Hepatocyte (in vitro differentiated cells): ENCODE results near the gene CLIP2. TPM values are rescaled to one million over a fixed set of nuclear protein-coding genes. Genes with fewer than 3 reads are reported as not detected.
"Not testable (repeated sequence)": the region's sequence is repeated elsewhere in the genome, so short reads cannot be mapped to it uniquely, and the experiment has no call there.

Source experiments
- DNase-seq: peaks from one replicate; pipeline ENCODE4 v3.0.0-alpha.2; 2016; ENCODE audit warnings: low spot score
- H2AFZ ChIP-seq: fragments of 200-600 bp; sonication (generic); 2 replicates; pipeline ENCODE4 v1.6.0; 2016; ENCODE audit warnings: antibody characterized with exemption, mild to moderate bottlenecking
- H3K27ac ChIP-seq: fragments of 200-600 bp; sonication (generic); 2 replicates; pipeline ENCODE4 v1.5.1; 2016; ENCODE audit warnings: mild to moderate bottlenecking
- H3K27me3 ChIP-seq: fragments of 200-600 bp; sonication (generic); 2 replicates; pipeline ENCODE4 v1.6.1; 2016
- H3K36me3 ChIP-seq: fragments of 200-600 bp; sonication (generic); replicated peaks from 2 replicates; pipeline ENCODE4 v1.5.1; 2016; ENCODE audit warnings: low read depth; ENCODE audit not compliant: insufficient read depth
- H3K4me1 ChIP-seq: fragments of 200-600 bp; sonication (generic); 2 replicates; pipeline ENCODE4 v1.5.1; 2016; ENCODE audit warnings: mild to moderate bottlenecking, moderate library complexity; ENCODE audit not compliant: insufficient read depth
- H3K4me2 ChIP-seq: fragments of 200-600 bp; sonication (generic); 2 replicates; pipeline ENCODE4 v1.6.0; 2016
- H3K4me3 ChIP-seq: fragments of 200-600 bp; sonication (generic); 2 replicates; pipeline ENCODE4 v1.5.1; 2016; ENCODE audit warnings: mild to moderate bottlenecking
- H3K79me2 ChIP-seq: fragments of 200-600 bp; sonication (generic); 2 replicates; pipeline ENCODE4 v1.6.0; 2017; ENCODE audit warnings: mild to moderate bottlenecking
- H3K9me2 ChIP-seq: fragments of 200-600 bp; sonication (generic); replicated peaks from 2 replicates; pipeline ENCODE4 v1.6.0; 2017; ENCODE audit warnings: mild to moderate bottlenecking; ENCODE audit not compliant: insufficient read depth
- H3K9me3 ChIP-seq: fragments of 200-600 bp; sonication (generic); 2 replicates; pipeline ENCODE4 v1.5.1; 2016; ENCODE audit warnings: low read depth, mild to moderate bottlenecking
- H4K20me1 ChIP-seq: fragments of 200-600 bp; sonication (generic); 2 replicates; pipeline ENCODE4 v1.6.0; 2016; ENCODE audit warnings: mild to moderate bottlenecking; ENCODE audit not compliant: insufficient read depth, poor library complexity, severe bottlenecking
- CTCF ChIP-seq: fragments of 200-600 bp; sonication (generic); IDR thresholded peaks from 2 replicates; pipeline ENCODE4 v1.5.1; 2016; ENCODE audit warnings: antibody characterized with exemption, mild to moderate bottlenecking; ENCODE audit not compliant: poor library complexity
- EZH2 ChIP-seq: fragments of 200-600 bp; sonication (generic); IDR thresholded peaks from 2 replicates; pipeline ENCODE4 v1.6.1; 2016; ENCODE audit warnings: antibody characterized with exemption, mild to moderate bottlenecking, borderline replicate concordance
- EZH2phosphoT487 ChIP-seq: fragments of 200-600 bp; sonication (generic); IDR thresholded peaks from one replicate; pipeline ENCODE4 v1.6.1; 2018; ENCODE audit warnings: antibody characterized with exemption, mild to moderate bottlenecking, low read depth, moderate library complexity; ENCODE audit not compliant: unreplicated experiment, severe bottlenecking
- WGBS: methylation state at CpG from one replicate; pipeline ENCODE4 v1.1.6; 2016; ENCODE audit warnings: low lambda C conversion rate; ENCODE audit errors: missing lambda C conversion rate; 5-methylcytosine and 5-hydroxymethylcytosine counted together
- polyA plus RNA-seq: library from polyadenylated mRNA; unstranded; fragments of >200 nt; fragmentation: Nextera tagmentation; extraction: Ambion mirVana; gene quantifications from 2 replicates; pipeline ENCODE4 v1.2.1, GENCODE V29; 2016
- total RNA-seq: library from RNA; depleted of rRNA; stranded (reverse); fragments of >200 nt; gene quantifications from 2 replicates; pipeline ENCODE4 v1.2.3, GENCODE V29; 2014

The CLIP2 gene
- total and polyA plus RNA-seq, 2 experiments from 2014 or later, result 17.9 to 28.5 TPM

DNA sequence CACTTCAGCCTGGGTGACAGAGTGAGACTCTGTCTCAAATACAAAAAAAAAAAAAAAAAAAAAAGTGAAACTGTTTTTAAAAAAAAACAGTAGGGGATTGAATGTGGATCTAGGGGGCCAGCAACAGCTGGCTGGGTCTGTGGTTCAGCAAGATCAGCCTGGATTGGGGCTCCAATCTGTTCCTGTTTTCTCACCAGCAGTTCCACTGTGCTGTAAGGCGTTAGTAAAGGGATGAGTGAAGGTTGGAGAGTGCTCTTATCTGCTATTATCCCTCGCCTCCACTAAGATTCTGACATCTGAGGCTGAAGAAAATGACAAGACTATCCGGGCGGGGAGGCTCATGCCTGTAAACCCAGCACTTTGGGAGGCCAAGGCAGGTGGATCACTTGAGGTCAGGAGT is 122.8 kb downstream of the CLIP2 start:
- H4K20me1 ChIP-seq, result no peaks in the 10 kb centered on the region
- no peaks in the 10 kb centered on the region for H3K9me3 ChIP-seq
- no peak for DNase-seq
- H3K27ac ChIP-seq, result no peak overlapping the region
- no peak overlapping the region for H3K4me3 ChIP-seq
- no peaks in the 10 kb centered on the region for H3K79me2 ChIP-seq
- no peak for TF ChIP-seq EZH2
- no peak for TF ChIP-seq CTCF
- TF ChIP-seq EZH2phosphoT487, result no peak
- H3K27me3 ChIP-seq, result no peaks in the 10 kb centered on the region
- H3K36me3 ChIP-seq, result no peaks in the 10 kb centered on the region
- no peak overlapping the region for H3K4me2 ChIP-seq
- H3K4me1 ChIP-seq, result no peaks in the 10 kb centered on the region
- H2AFZ ChIP-seq, result no peak overlapping the region
- no peaks in the 10 kb centered on the region for H3K9me2 ChIP-seq
- WGBS, result 42% methylated on average over 4 of the region's 4 CpGs

DNA sequence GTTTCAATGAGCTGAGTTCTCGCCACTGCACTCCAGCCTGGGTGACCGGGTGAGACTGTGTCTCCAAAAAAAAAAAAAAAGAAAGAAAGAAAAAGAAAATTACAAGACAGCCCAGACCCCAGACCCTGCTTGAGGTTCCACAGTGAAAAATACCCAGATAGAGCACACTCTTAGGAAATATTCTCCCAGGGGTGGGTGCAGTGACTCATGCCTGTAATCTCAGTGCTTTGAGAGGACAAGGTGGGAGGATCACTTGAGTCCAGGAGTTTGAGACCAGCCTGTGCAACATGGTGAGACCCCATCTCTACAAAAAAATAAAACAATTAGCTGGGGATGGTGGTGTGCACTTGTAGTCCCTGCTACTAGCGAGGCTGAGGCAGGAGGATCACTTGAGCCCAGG is 123.4 kb downstream of the CLIP2 start:
- Histone ChIP-seq H3K4me2 (no peak overlapping the region), H4K20me1 (no peaks in the 10 kb centered on the region), H3K4me3 (no peak overlapping the region), H3K27me3 (no peaks in the 10 kb centered on the region), H3K9me2 (no peaks in the 10 kb centered on the region), H3K27ac (no peak overlapping the region), H3K79me2 (no peaks in the 10 kb centered on the region), H3K9me3 (no peaks in the 10 kb centered on the region), H3K4me1 (no peaks in the 10 kb centered on the region), H2AFZ (no peak overlapping the region), H3K36me3 (no peaks in the 10 kb centered on the region)
- no peak for DNase-seq
- 95% methylated on average over 3 of the region's 3 CpGs for WGBS
- no peak for TF ChIP-seq CTCF
- no peak for TF ChIP-seq EZH2
- TF ChIP-seq EZH2phosphoT487, result no peak

- not testable (repeated sequence) for H3K9me3 ChIP-seq, H2AFZ ChIP-seq, H3K4me2 ChIP-seq, H3K27ac ChIP-seq, H3K4me3 ChIP-seq, H3K4me1 ChIP-seq, H3K9me2 ChIP-seq, H3K36me3 ChIP-seq, H4K20me1 ChIP-seq, H3K27me3 ChIP-seq, H3K79me2 ChIP-seq, DNase-seq
- WGBS, result no CpG with 5 or more reads among the region's 7 CpGs
Observed at GRCh38 chr7:74414595-74415333, 125.6 kb downstream of the CLIP2 start.

- H3K4me3 ChIP-seq, result no peak overlapping the region
- H3K9me3 ChIP-seq, result no peaks in the 10 kb centered on the region
- H2AFZ ChIP-seq, result no peak overlapping the region
- no peaks in the 10 kb centered on the region for H4K20me1 ChIP-seq
- peak; percentile 73 for DNase-seq
- no peaks in the 10 kb centered on the region for H3K79me2 ChIP-seq
- H3K36me3 ChIP-seq, result no peaks in the 10 kb centered on the region
- no peaks in the 10 kb centered on the region for H3K9me2 ChIP-seq
- no peak overlapping the region for H3K4me2 ChIP-seq
- no peaks in the 10 kb centered on the region for H3K27me3 ChIP-seq
- H3K27ac ChIP-seq, result no peak overlapping the region
- TF ChIP-seq CTCF (peak; percentile 97), EZH2phosphoT487 (no peak)
- WGBS, result 36% methylated on average over 14 of the region's 16 CpGs
- no peaks in the 10 kb centered on the region for H3K4me1 ChIP-seq
Observed at GRCh38 chr7:74417419-74417971, 128.3 kb downstream of the CLIP2 start.
